ENCODE data around the gene SP140L.
"Not testable (repeated sequence)": the region's sequence is repeated elsewhere in the genome, so short reads cannot be mapped to it uniquely, and the experiment has no call there.

The SP140L gene

GRCh38 chr2:230423851-230424458 lies 97.0 kb downstream of the SP140L start:
- DNase-seq = no peak

GRCh38 chr2:230425377-230425776 lies 98.4 kb downstream of the SP140L start:
- no peak for DNase-seq

GRCh38 chr2:230429513-230429912 lies 102.5 kb downstream of the SP140L start:
- no peak for DNase-seq

GRCh38 chr2:230430957-230431910 lies 104.2 kb downstream of the SP140L start:
- DNase-seq = no peak

- DNase-seq = no peak
These were observed 107.8 kb downstream of the SP140L start for GRCh38 chr2:230434677-230435324.

- no peak for DNase-seq
These were observed 108.4 kb downstream of the SP140L start for GRCh38 chr2:230435431-230435830.

GRCh38 chr2:230439121-230439520 lies 112.1 kb downstream of the SP140L start:
- not testable (repeated sequence) for DNase-seq

- no peak for DNase-seq
These were observed 112.6 kb downstream of the SP140L start for GRCh38 chr2:230439590-230439989.

- DNase-seq = no peak
These were observed 114.4 kb downstream of the SP140L start for GRCh38 chr2:230441227-230441897.

GRCh38 chr2:230443541-230443940 lies 116.5 kb downstream of the SP140L start:
- no peak for DNase-seq

GRCh38 chr2:230444832-230445231 lies 117.8 kb downstream of the SP140L start:
- no peak for DNase-seq

- DNase-seq = no peak
These were observed 120.0 kb downstream of the SP140L start for GRCh38 chr2:230447036-230447435.

GRCh38 chr2:230447455-230448451 lies 120.8 kb downstream of the SP140L start:
- DNase-seq = no peak

GRCh38 chr2:230449901-230450467 lies 123.0 kb downstream of the SP140L start:
- no peak for DNase-seq

- no peak for DNase-seq
These were observed 126.0 kb downstream of the SP140L start for GRCh38 chr2:230453006-230453405.

All from NCI-H1105 treated with DMSO at 0.1 percent for 48 hours (cell line).